CD4-positive, alpha-beta T cell (primary cell): Measurements from ENCODE around the gene TPP1. TPM values are rescaled to one million over a fixed set of nuclear protein-coding genes. Genes with fewer than 3 reads are reported as not detected.
A peak's percentile ranks its signal among the peaks of the same experiment; 100 is the strongest.

Source experiments
- ATAC-seq: fragments of 200-7000 bp; cut with Tn5 transposase; one replicate; pipeline ENCODE4 v1.10.0; 2022; ENCODE audit warnings: mild to moderate bottlenecking; ENCODE audit not compliant: poor library complexity
- CTCF ChIA-PET: fragments of 350-600 bp; sonication (Branson Sonifier 250); formaldehyde crosslinking; loops from one replicate; lab custom pipeline; 2021; ENCODE audit warnings: antibody characterized with exemption, inconsistent platforms; lab: Charles Lee
- POLR2A ChIA-PET: fragments of 350-600 bp; sonication (Branson Sonifier 250); formaldehyde crosslinking; loops from one replicate; lab custom pipeline; 2021; ENCODE audit warnings: antibody characterized with exemption, inconsistent platforms; lab: Charles Lee
- DNase-seq, 14 experiments: peaks; one replicate each; pipeline ENCODE4 v3.0.0-alpha.2; 2013 to 2020; ENCODE audit warnings: mixed read lengths in 2 of 14
- H3K27ac ChIP-seq, 2 donors: one replicate each; pipeline versions ENCODE4 v1.5.1 to v1.7.0; 2013; ENCODE audit warnings: low read length in 2 of 2, low read depth in 1 of 2, mild to moderate bottlenecking in 1 of 2
- H3K27me3 ChIP-seq, 2 experiments: 1 replicate in 1 of 2; 2 replicates in 1 of 2; pipeline versions ENCODE4 v1.6.1 to v1.7.0; 2013; ENCODE audit warnings: low read length in 2 of 2, control low read depth in 1 of 2, mild to moderate bottlenecking in 1 of 2, moderate library complexity in 1 of 2; ENCODE audit not compliant: insufficient read depth in 2 of 2, control insufficient read depth in 1 of 2
- H3K36me3 ChIP-seq: one replicate; pipeline ENCODE4 v1.6.1; 2013; ENCODE audit warnings: low read length, control low read depth; ENCODE audit not compliant: insufficient read depth
- H3K4me1 ChIP-seq: one replicate; pipeline ENCODE4 v1.6.1; 2013; ENCODE audit warnings: low read length, control low read depth; ENCODE audit not compliant: insufficient read depth
- H3K4me3 ChIP-seq: one replicate; pipeline ENCODE4 v1.5.1; 2013; ENCODE audit warnings: mild to moderate bottlenecking, low read length, moderate library complexity
- H3K9me3 ChIP-seq, 2 experiments: 1 replicate in 1 of 2; 2 replicates in 1 of 2; pipeline versions ENCODE4 v1.6.1 to v1.7.0; 2013; ENCODE audit warnings: low read length in 2 of 2, mild to moderate bottlenecking in 2 of 2, control low read depth in 1 of 2, moderate library complexity in 1 of 2; ENCODE audit not compliant: control insufficient read depth in 1 of 2, insufficient read depth in 1 of 2
- H3K27ac Mint-ChIP-seq: one replicate; pipeline ENCODE4 v1.8.0; 2020; ENCODE audit warnings: mixed read lengths
- H3K27me3 Mint-ChIP-seq: one replicate; pipeline ENCODE4 v1.8.0; 2021; ENCODE audit warnings: mixed read lengths
- H3K36me3 Mint-ChIP-seq: one replicate; pipeline ENCODE4 v1.8.0; 2021; ENCODE audit warnings: low read depth, mixed read lengths
- H3K4me1 Mint-ChIP-seq: one replicate; pipeline ENCODE4 v1.8.0; 2021; ENCODE audit warnings: low read depth, mixed read lengths
- H3K4me3 Mint-ChIP-seq: one replicate; pipeline ENCODE4 v1.8.0; 2020; ENCODE audit warnings: mild to moderate bottlenecking, mixed read lengths
- H3K9me3 Mint-ChIP-seq: one replicate; pipeline ENCODE4 v1.8.0; 2020; ENCODE audit warnings: mixed read lengths
- intact Hi-C, 2 experiments: fragments of 100-400 bp; cut with DNase I in 1 of 2; cut with micrococcal nuclease in 1 of 2; formaldehyde crosslinking; loops; one replicate each; pipeline versions ENCODE4 v1.15.1 to v1.9.0; 2023 to 2025; cut with DNase I, micrococcal nuclease
- total RNA-seq, 174 experiments: library from RNA in 2 of 174; stranded (reverse) in 2 of 174; gene quantifications; one replicate each; pipeline ENCODE4 v1.2.3 and lab custom pipeline; 2021 to 2026
- TF ChIP-seq, protein P1 (sequence below): fragments of 200-600 bp; IDR thresholded peaks from one replicate; pipeline ENCODE4 v1.8.0; 2022; ENCODE audit warnings: antibody characterized with exemption, mild to moderate bottlenecking

The TPP1 gene
- total RNA-seq, 2 experiments from 2014 or later: 29.7 to 34.4 TPM

DNA sequence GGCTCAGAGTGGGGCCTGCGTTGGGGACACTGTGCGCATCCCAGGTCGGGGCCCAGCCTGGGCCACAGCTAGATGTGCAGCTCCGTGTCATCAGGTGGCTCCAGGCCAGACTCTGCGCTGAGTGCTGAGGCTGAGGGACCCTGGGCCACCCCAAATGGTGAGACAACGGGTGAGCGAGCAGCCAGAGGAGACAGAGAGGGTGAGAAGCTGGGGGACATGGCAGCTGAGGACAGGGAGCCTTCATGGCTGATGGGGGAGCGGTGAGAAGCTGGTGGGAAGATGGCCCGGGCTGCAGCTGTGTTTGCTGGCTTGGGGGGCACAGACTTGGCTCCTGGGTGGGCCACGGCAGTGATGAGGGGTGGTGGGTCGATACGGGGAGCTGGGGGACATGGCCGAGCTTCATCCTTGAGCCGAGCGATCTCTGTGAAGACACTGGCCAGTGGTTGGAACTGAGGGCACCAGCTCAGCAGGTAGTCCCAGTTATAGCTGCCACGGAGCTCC lies 2.5 kb upstream of the TPP1 start:
- Histone ChIP-seq H3K27ac (no peak overlapping the region), H3K4me3 (no peak overlapping the region), H3K36me3 (peaks cover 8% of the 10 kb centered on the region), H3K4me1 (peaks cover 22% of the 10 kb centered on the region), H3K27me3 (no peaks in the 10 kb centered on the region), H3K9me3 (no peaks in the 10 kb centered on the region)
- no peak for ATAC-seq
- intact Hi-C loops: no loop called here
- no peaks in the 10 kb centered on the region for H3K4me1 Mint-ChIP-seq
- TF ChIP-seq, protein P1, sequence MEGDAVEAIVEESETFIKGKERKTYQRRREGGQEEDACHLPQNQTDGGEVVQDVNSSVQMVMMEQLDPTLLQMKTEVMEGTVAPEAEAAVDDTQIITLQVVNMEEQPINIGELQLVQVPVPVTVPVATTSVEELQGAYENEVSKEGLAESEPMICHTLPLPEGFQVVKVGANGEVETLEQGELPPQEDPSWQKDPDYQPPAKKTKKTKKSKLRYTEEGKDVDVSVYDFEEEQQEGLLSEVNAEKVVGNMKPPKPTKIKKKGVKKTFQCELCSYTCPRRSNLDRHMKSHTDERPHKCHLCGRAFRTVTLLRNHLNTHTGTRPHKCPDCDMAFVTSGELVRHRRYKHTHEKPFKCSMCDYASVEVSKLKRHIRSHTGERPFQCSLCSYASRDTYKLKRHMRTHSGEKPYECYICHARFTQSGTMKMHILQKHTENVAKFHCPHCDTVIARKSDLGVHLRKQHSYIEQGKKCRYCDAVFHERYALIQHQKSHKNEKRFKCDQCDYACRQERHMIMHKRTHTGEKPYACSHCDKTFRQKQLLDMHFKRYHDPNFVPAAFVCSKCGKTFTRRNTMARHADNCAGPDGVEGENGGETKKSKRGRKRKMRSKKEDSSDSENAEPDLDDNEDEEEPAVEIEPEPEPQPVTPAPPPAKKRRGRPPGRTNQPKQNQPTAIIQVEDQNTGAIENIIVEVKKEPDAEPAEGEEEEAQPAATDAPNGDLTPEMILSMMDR: no peak
- H3K27me3 Mint-ChIP-seq: no peaks in the 10 kb centered on the region
- peak in 1 of 14 experiments; percentile 15 for DNase-seq
- ChIA-PET POLR2A (interaction anchor here (2.2 to 4.4 kb wide), 2 partner anchors 10 to 24 kb away, joined by 15 to 41 read pairs; partner anchors contain the start of gene TAF10), CTCF (interaction anchor here (0.8 kb wide), 1 partner anchor 9 kb away, joined by 3 read pairs; no protein-coding TSS in a partner anchor)
- H3K4me3 Mint-ChIP-seq: no peak overlapping the region
- H3K9me3 Mint-ChIP-seq: no peaks in the 10 kb centered on the region
- H3K36me3 Mint-ChIP-seq: peaks cover 13% of the 10 kb centered on the region
- no peak overlapping the region for H3K27ac Mint-ChIP-seq

DNA sequence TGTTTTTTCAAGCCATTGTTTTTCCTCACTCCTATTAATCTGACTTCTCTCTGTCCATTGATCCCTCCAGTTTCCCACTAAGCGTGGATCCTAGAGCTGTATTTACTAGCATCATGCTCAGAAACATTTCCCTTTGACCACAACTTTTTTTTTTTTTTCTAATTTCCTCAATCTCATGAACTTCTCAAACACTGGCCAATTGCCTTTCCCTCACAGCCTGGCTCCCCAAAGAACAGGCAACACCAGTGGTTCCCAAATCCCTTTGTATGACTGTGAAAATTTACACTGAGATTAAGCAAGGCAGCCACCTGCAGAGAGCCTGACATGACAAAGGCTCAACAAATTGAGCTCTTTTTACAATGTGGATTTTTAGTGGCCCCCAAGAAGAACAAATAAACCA lies 1.4 kb upstream of the TPP1 start:
- no peak overlapping the region for H3K27ac ChIP-seq
- H3K9me3 ChIP-seq: no peaks in the 10 kb centered on the region
- intact Hi-C loops: no loop called here
- Mint-ChIP-seq H3K27me3 (no peaks in the 10 kb centered on the region), H3K4me1 (peaks cover 6% of the 10 kb centered on the region), H3K36me3 (peaks cover 16% of the 10 kb centered on the region), H3K9me3 (no peaks in the 10 kb centered on the region), H3K4me3 (no peak overlapping the region), H3K27ac (no peak overlapping the region)
- ChIA-PET POLR2A (interaction anchor here (2.2 to 4.4 kb wide), 2 partner anchors 9 to 26 kb away, joined by 15 to 41 read pairs; partner anchors contain the start of gene TAF10), CTCF (interaction anchor here (4.0 kb wide), 1 partner anchor 16 kb away, joined by 21 read pairs; the partner anchor contains the start of gene ILK)
- H3K27me3 ChIP-seq: no peaks in the 10 kb centered on the region
- no peak overlapping the region for H3K4me3 ChIP-seq
- H3K4me1 ChIP-seq: peaks cover 30% of the 10 kb centered on the region
- TF ChIP-seq, protein P1: no peak
- H3K36me3 ChIP-seq: peaks cover 16% of the 10 kb centered on the region
- ATAC-seq: no peak
- DNase-seq: no peak

DNA sequence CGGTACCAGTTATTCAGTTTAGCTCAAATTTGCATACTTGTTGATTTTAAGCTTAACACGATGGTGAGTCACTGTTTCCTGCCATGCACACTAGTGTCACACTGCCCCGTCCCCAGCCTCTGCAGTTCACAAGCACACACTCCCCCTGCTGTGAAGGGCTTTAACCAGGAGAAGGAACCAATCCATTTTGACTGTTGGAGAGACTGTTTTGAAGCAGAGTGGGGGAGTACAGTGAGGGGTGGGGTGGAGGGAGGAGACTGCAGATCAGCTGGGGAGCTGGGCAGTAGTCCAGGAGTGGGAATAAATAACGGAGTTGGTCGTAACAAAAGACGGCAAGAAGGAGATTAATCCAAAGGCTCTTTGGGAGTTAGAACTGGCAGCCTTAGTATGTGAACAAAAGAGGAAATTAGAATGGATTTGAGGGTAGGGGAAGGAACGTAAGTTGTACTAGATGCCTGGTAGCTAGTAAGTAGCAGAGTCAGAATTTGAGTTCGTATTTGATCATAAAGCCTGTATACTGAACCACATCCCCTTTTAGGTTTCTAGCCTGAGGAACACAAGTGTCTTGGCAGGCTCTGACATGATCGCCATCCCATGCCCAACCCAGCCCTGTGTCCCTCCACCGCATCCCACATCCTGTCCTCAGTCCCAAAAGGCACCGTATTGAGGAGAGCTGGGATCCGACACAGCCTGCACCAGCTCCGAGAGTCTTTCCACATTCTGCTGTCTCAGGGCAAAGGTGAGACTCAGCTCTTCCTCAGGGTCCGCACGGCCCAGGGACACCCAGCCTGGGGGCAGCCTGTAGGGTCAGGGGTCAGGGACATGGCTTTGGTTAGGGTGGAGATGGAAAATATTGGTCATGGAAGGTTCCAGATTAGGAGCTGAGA lies 862 bp downstream of the TPP1 start:
- Mint-ChIP-seq H3K36me3 (peaks cover 9% of the 10 kb centered on the region), H3K9me3 (no peaks in the 10 kb centered on the region), H3K27me3 (no peaks in the 10 kb centered on the region), H3K4me1 (peaks cover 8% of the 10 kb centered on the region), H3K4me3 (no peak overlapping the region), H3K27ac (no peak overlapping the region)
- ChIA-PET POLR2A (interaction anchor here (1.0 to 4.4 kb wide), 22 partner anchors 9 to 215 kb away, joined by 3 to 52 read pairs (median 6); partner anchors contain the start of genes ARFIP2, DCHS1, ILK and MRPL17), CTCF (interaction anchor here (0.6 to 4.0 kb wide), 10 partner anchors 11 to 137 kb away, joined by 3 to 30 read pairs (median 4); partner anchors contain the start of genes ILK and MRPL17)
- Histone ChIP-seq H3K4me3 (peak overlapping the region; percentile 85), H3K9me3 (no peaks in the 10 kb centered on the region), H3K4me1 (peaks cover 31% of the 10 kb centered on the region), H3K27ac (peak overlapping the region; percentile 73 to 94), H3K27me3 (no peaks in the 10 kb centered on the region), H3K36me3 (peaks cover 33% of the 10 kb centered on the region)
- peak in 13 of 14 experiments; percentile 38 to 86 (median 65) for DNase-seq
- intact Hi-C loops: loop anchor here in 1 of 2 experiments (1.0 to 10.0 kb wide), 6 partner anchors 16 to 384 kb away; partner anchors contain the start of genes APBB1, ARFIP2, CNGA4 and FHIP1B
- ATAC-seq: peak; percentile 47
- TF ChIP-seq, protein P1: no peak
